ENCODE data around the gene VIPR2.
"Not testable (repeated sequence)": the region's sequence is repeated elsewhere in the genome, so short reads cannot be mapped to it uniquely, and the experiment has no call there.

The VIPR2 gene

DNA sequence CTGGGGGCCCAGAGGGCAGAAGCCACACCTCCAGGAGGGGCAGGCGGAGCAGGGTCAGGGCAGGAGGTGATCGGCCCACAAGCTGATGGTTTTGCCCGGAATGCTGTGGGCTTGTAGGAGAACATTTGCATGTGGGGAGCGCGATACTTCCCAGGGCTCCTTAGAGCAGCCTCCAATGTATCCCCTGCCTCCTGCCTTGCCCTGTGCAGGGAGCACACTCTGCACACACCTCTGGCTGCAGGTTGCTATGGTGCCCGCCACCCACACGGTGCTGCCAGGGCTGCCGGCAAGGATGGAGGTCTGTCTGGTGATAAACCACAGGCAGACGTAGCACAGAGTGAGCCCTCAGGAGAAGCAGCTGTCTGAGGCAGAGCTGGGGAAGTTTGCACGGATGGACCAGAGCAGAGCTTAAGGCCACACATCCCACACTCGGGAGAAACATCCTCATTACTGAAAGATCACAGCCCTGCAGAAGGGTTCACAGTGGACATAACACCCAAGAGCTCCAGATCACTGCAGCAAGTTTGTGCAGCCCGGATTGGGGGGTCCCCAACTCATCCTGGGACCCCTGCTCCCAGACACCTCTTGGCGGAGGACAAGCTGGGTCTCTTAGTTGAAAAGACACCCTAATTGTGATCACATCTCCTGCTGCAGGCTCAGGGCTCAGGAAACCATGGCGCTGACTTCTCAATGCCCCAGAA, 41.8 kb downstream of the VIPR2 start:
- DNase-seq: no peak

GRCh38 chr7:159101661-159102091, 43.0 kb downstream of the VIPR2 start:
- not testable (repeated sequence) for DNase-seq

GRCh38 chr7:159101083-159101395, 43.6 kb downstream of the VIPR2 start:
- DNase-seq: not testable (repeated sequence)

DNA sequence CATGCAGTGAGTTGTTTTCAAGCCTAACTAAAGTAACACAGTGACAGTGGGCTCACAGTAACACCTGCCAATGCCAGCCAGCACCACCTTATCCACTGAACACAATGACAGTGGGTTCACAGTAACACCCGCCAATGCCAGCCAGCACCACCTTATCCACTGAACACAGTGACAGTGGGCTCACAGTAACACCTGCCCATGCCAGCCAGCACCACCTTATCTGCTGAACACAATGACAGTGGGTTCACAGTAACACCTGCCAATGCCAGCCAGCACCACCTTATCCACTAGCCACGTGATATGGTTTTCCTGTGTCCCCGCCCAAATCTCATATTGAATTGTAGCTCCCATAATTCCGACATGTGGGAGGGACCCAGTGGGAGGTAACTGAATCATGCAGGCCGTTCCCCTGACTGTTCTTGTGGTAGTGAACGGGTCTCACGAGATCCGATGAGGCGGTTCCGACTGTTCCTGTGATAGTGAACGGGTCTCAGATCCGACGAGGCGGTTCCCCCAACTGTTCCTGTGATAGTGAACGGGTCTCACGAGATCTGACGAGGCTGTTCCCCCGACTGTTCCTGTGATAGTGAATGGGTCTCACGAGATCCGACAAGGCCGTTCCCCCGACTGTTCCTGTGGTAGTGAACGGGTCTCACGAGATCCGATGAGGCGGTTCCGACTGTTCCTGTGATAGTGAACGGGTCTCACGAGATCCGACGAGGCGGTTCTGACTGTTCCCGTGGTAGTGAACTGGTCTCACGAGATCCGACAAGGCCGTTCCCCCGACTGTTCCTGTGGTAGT, 44.2 kb downstream of the VIPR2 start:
- not testable (repeated sequence) for DNase-seq

DNA sequence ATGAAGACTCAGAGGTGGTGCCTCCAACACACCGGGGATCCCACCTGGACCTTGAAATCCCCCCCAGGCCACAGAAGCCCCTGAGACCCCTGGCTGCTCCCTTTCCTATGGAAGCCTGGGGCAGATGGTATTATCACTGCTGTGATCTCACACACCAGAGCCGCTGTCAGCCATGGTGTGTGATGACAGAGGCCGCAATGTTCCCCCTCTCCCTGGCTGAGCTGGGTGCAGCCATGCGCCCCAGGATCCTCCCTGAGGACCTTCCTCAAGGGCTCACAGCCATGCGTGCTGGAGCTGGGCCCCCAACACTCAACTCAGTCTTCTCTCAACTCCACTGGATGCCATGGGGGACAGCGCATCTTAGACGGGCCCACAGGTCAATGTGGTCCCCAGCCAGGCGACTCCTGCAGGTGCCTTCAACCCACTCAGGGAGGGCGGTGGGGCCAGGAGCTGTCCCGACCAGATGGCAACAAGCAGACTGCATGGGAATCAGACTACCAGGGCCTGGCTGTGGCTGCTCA, 44.9 kb downstream of the VIPR2 start:
- DNase-seq: no peak

- no peak for DNase-seq
Measured at GRCh38 chr7:159098811-159099655, 45.6 kb downstream of the VIPR2 start.

DNA sequence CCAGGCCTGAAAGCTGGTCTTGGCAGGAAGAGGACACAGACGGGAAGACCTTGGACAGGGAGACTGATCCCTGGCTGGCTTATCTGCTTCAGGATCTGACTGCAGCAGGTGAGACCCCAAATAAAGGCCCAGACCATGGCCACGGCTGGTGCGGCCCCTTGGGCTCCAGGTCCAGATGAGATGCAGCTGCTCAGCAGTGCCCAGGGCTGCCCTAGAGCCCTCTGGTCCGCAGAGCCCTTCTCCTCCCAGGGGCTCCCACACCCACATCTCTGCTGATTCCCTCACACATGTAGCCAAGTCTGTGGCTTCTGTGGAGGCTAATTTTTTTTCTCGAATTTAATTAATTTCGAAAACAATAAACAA, 46.3 kb downstream of the VIPR2 start:
- DNase-seq: no peak

DNA sequence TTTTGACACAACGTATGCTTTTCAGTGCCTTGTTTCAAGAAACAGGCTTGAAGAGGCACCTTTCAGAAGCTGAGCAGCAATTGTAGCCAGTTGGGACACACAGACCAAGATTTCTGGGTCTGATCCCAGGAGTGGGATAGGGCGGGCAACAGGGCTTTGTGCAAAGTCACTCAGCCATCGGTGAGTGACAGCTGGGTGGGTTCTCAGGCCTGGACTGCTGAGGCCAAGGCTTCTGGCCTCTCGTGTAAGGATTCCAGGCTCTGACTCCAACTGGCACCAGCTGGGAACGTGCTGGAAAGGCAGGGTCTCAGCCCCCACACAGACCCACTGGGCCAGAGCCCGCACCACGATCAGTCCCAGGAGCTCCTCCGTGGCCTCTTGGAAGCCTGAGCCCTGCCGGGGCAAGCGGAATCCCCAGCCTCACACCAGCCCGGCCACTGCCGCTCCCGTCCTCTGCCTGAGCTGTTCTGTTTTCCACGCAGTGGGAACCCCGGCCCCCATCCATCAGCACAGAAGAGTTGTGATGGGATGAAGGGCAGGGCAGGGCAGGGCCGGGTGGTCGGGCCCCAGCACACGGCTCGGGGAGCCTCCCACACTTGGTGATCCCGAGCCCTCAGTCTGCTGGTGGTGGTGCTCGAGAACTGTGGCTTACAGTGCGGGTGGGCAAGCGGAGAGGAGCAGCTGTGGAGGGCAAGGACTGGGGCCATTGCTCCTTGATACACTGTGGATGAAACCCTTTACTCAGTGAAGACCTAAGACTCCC, 46.8 kb downstream of the VIPR2 start:
- no peak for DNase-seq

GRCh38 chr7:159096736-159097581, 47.7 kb downstream of the VIPR2 start:
- no peak for DNase-seq

- DNase-seq: no peak
Measured at GRCh38 chr7:159095979-159096411, 48.7 kb downstream of the VIPR2 start.

DNA sequence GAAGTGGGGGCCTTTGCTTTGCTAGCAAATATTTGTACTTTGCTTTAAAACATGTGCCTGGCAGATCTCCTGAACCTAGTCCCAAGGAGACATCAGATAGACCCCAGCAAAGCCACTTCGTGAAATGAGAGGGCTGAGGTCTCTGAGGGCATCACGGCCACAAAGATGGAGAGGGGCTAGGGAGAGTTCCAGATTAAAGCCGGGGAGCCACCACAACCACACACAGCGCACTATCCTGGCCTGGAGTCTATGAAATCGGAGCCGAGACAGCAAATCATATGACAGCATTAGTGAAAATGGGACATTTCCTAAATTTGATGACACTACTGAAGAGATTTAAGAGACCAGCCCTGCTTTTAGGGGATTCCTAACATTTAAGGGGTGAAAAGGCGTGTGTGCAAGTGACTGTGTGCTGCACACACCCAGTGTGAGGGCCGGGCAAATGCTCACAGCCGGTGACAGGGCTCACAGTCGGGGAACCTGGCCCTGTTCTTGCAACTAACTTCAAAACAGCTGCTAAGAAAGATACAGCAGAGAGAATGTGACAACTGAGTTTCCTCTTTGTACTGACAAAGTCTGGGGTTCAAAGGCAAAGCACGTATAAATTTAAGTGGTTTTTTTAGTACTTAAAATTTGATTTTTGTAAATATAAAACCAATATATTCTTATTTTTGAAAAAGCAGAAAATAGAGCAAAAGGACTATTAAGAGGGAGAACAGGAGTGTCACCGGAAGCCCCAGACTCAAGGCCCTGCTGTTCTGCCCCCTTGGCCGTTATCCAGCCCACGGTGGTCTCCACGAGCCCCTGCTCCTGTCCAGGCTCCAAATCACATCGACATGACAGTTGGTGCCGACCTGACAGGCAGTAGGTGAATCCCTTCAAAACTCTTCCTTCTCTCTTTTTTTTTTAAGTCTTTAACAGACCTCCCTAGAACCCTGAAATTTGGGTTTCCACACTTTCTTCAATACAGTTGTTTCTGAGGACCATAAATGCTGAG, 49.5 kb downstream of the VIPR2 start:
- no peak for DNase-seq

DNA sequence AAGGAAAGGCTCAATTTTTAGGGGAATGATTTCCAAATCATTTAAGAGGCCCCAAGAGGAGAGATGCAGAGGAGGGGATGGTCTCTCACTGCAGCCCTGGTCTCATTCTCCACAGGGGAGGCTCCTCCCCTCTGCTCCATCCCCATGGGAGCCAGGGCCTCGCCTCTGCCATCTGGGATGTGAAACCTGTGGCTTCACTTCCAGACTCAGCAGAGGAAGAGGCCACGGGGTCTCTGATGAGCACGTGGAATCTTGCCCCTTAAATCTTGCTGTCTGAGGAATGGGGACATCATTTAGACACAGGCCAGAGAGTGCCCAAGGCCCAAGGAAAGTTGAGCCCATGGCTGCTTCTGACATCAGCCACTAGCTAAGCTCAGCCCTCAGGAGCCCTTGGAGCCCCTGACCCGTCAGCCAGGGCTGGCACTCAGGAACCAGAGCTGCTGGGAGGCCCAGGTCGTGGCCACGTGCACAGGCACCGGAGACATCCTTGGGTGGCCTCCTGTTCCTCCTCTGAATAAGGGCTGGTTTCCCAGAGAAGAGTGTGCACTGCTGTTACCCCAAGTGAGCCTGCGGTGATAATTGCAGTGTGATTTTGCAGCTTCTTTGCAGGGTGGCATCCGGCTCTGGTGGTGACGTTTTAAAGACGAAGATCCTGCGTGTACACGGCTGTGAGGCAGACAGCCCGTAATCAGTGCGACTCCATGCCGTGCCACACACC, 50.5 kb downstream of the VIPR2 start:
- no peak for DNase-seq

DNA sequence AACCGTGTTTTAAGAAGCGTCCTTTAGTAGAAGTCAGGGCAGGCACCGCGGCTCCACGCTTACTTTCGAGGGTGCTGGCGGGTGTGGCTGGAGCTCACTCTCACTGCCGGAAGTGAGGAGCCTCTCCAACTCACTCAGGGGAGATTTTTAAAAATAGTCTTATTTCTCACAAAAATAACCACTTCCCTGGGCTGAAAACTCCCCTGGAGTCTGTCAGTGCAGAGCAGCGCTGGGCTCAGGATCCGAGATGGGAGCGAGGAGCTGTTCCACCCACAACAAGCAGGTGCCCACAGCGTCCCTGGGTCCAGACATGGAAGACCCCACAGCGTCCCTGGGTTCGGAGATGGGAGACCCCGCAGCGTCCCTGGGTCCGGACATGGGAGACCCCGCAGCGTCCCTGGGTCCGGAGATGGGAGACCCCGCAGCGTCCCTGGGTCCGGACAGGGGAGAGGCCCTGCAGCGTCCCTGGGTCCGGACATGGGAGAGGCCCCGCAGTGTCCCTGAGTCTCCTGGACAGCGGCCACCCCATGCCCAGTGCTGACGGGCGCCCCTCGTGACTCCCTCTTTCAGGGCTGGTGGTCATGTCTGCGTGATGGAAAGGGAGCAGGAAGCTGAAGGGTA, 51.2 kb downstream of the VIPR2 start:
- DNase-seq: no peak

DNA sequence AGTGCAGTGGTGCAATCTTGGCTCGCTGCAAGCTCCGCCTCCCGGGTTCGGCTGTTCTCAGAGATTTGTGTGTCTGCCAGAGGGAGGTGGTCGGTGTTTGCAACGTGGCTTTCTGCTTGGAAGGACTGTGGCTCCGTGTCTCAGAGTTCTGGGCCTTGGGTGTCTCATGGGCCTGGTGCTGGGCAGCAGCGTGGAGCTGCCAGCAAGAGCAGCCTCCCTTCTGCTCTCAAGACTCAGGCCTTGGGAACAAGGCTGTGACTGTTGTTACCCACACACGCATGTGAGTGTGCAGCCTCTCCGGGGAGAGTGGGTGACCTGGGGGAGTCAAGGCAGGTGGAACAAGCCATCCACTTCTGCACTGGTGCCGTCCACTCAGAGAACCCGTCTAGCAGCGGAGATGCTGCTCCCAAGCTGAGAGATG, 52.0 kb downstream of the VIPR2 start:
- no peak for DNase-seq

DNA sequence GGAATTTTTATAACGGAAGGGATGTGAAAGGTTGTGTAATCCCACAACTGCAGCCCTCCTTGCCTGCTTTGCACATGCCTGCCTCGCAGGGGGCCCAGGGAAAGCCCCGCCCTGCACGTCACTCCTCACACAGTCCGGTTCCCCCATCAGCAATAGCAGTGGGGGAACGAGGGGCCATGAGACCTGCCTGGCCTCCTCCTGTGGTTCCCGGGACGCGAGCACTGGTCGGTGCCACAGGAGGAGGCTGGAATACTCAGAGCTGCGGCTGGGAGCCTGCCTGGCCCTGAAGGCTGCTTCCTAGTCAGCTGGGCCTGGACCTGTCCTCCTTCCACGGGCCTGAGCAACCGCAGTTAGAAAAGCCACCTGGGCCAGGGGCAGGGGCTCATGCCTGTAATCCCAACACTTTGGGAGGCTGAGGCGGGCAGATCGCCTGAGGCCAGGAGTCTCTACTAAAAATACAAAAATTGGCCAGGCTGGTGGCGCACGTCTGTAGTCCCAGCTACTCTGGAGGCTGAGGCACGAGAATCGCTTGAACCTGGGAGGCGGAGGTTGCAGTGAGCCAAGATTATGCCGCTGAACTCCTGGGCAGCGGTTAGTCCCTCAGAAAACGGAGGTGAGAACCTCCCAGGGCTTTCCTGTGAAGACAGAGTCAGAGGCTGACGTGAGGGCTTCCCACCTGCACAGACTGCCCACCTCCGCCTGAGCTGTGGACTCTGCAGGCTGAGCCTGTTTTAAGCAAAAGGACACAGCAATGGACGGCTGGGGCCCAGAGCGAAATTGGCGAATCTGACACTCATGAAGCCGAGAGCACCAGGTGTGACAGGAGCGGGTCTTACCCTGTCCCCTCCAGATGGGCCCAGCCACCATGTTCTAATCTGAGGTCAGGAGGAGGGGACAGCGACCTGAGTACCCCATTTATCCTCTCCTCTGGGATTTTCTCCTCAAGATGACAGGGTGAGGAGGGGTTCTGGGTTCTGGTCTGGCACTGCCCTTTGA, 52.9 kb downstream of the VIPR2 start:
- DNase-seq: no peak

DNA sequence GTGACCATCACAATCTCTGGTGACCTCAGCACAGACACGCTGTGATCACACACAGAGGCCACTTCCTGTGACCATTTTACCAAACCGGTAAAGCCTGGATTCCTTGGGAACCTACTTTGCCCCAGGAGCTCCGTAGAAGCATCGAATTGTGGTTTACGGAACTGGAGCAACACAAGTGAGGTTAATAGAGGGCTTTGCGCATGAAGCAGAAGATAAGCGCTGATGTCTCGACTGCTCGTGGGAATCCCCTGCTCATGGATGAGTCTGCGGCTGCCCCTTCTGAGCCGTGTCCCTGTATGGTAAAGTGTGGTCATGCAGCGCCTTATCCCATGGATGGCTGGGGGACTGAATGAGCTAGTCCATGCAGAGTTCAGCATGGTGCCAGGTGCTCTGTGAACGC, 53.6 kb downstream of the VIPR2 start:
- no peak for DNase-seq

- DNase-seq: no peak
Measured at GRCh38 chr7:159088016-159088865, 56.4 kb downstream of the VIPR2 start.
